AG09319 (cell line): Measurements from ENCODE around the gene PDGFC.

Source experiments
- DNase-seq: peaks from one replicate; pipeline ENCODE4 v3.0.0-alpha.2; 2010; ENCODE audit warnings: low read depth; ENCODE audit errors: extremely low read depth
- TF ChIP-seq, protein P1 (sequence below): IDR thresholded peaks from 2 replicates; pipeline ENCODE4 v1.5.1; 2011; ENCODE audit warnings: low read depth, mild to moderate bottlenecking, inconsistent platforms, low read length, moderate library complexity

Gene PDGFC

DNA sequence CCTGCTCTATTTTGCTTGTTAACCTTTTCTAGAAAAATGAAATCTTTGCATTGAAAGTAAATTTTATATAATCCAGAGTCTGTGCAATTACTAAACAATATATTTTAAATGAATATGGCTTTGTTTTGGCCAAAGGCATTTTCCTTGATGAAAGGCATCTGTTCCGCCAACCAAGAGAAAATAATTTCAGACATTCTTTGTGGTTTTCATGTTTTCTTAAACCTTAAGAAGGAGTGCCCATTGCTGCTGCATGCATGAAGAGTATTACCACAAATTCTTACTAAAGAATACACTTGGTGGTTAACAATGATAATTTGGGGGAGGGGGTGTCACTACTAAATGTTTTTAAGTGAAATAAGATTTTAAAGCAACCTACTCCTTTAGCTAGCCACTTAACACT, 2.7 kb upstream of the PDGFC start:
- DNase-seq, result no peak
- TF ChIP-seq, protein P1, sequence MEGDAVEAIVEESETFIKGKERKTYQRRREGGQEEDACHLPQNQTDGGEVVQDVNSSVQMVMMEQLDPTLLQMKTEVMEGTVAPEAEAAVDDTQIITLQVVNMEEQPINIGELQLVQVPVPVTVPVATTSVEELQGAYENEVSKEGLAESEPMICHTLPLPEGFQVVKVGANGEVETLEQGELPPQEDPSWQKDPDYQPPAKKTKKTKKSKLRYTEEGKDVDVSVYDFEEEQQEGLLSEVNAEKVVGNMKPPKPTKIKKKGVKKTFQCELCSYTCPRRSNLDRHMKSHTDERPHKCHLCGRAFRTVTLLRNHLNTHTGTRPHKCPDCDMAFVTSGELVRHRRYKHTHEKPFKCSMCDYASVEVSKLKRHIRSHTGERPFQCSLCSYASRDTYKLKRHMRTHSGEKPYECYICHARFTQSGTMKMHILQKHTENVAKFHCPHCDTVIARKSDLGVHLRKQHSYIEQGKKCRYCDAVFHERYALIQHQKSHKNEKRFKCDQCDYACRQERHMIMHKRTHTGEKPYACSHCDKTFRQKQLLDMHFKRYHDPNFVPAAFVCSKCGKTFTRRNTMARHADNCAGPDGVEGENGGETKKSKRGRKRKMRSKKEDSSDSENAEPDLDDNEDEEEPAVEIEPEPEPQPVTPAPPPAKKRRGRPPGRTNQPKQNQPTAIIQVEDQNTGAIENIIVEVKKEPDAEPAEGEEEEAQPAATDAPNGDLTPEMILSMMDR, result no peak

DNA sequence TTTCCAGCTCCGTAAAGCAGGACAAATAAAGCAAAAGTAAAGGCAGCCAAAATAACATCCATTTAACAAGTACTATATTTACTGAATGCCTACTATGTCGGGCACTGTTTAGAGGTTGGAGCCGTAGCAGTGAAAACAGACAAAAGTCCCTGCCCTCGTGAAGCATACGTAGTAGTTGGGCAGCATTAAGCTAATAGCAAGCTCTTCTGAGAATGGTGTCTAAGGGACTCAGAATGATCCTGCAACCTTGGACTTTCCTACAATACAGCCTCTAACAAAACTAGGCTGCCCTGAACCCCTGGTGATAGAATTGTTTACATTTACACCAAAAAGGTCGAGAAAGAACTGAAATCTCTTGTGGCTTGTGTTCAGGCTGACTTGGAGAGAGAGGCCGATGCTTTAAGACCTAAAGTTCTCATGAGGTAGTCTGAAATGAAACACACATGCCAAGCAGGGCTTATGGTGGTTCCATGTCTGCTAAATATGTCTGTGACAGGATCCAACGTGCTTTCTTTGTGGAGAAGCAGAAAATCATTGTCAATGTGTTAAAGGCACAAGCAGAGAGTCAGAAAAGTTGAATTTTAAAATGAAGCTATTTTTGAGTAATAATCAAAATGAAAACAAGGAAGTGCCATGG, 898 bp upstream of the PDGFC start:
- no peak for DNase-seq
- TF ChIP-seq, protein P1, result no peak

DNA sequence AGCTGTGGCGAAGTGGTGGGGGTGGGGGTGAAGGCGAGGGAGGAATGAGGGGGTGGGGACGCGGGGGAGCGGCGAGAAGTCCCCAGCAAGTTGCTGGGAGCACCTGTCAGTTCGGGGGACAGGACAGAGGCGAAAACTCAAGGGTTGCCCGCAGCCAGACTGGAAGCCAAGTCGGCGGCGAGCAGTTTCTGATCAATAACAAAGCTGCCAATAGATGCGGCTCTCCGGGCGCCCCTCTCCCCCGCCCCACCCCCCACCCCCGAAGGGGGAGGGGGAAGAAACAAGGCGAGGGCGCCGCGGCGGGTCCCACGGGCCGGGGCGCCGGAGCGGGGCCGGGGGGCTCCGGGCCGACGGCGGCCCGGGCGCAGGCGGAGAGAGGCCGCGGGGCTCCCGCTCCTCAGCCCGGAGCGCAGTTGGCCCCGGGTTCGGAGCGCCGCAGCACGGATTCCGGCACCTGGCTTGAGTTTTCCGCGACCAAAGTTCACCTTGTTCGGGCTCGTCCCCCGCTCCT, 379 bp downstream of the PDGFC start:
- no peak for DNase-seq

DNA sequence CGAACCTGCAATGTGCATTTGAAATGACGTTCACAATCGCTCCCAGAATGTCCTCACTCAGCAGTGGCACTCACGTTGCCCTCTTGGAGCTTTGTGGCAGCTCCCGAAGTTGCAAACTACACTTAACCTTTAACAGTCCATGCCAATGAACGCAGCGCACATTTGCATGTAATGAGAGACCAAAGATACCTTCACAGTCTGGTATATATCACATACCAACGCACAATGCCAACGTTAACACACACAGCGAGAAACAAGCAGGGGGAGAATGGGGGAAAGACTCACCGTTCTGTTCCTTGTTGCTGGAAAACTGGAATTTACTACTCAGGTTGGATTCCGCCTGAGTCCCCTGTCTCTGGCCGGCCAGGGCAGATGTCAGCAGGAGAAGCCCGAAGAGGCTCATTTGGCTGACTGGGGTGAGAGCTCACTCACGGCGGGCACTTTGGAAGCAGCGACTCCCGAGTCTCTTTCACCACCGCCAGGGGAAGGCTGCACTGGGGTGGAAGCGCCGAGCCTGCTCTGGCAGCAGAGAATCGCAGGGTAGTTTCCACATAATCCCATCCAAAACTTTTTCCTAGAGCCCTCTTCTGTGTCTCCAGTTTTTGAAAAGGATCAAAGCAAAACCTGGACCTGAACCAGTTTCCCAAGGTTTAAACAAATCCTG, 966 bp downstream of the PDGFC start:
- DNase-seq, result no peak
- TF ChIP-seq, protein P1, result peak; percentile 68

More for the DNA sequence above, 379 bp downstream of the PDGFC start:
- TF ChIP-seq, protein P1, result no peak

DNA sequence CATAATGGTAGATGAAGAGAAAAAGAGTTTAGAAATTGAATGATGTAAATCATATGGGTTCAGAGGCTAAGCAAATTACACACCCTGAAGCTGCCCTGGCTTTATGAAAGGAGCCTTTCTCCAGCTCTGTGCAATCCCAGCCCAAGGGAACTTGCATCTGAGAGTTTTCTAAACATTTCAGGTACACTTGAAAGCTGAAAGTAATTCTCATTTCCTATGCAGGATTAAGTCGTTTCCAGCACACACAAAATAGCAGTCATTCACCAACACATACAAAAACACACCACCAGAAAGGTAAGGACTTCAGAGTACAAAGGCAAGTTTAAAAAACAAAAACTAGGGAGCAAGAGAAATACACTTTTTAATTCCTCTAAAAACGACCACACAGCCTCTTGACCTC, 1.7 kb downstream of the PDGFC start:
- DNase-seq, result no peak
- TF ChIP-seq, protein P1, result no peak

DNA sequence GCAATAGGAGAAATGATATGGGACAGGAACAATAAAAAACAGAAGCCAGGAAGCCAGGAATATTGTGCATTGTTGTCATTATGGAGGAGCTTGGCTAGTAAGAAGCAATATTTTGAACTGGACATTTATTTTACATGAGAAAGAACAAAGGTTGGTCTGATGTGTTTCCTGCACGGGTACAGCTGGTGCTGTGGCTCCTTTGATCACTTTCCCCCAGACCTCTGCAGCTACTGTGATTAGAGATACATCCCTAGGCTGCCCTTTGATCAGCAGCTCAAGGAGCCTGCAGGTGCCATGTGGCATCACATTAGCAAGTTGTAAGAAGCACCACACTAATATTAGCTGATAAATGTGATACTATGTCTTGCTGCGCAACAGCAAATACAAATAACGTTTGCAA, 2.5 kb downstream of the PDGFC start:
- DNase-seq, result no peak
- TF ChIP-seq, protein P1, result no peak

DNA sequence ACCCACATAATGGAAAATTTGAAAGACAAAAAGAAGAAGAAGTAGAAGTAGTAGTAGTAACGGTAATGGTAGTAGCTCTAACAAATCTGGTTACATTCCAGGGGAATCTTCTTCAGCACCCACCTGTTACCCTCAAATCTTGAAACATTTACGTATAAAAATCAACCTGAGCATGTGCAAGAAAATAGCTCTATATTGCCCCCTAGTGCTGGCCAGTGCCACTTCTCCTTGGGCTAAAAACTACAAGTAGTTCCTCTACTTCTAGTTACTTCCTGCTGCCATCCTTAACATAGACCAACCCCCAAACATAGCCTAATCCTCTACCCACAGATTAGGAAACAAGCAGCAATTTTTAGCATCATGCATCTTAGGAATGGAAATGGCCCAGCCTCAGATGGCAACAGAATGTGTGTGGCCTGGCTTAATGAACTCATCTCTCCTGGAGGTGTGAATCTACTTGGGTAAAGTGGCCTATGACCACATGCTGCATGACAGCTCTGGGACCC, 3.1 kb downstream of the PDGFC start:
- DNase-seq, result no peak
- TF ChIP-seq, protein P1, result peak; percentile 84
